HG02981 (cell line): ENCODE measurements around the gene SEC24B.

Experiments used
- ATAC-seq: cut with Tn5 transposase; IDR thresholded peaks from one replicate; pipeline ENCODE4 v1.9.1; 2021; ENCODE audit warnings: mild to moderate bottlenecking, moderate library complexity; ENCODE audit not compliant: unreplicated experiment

SEC24B gene

DNA sequence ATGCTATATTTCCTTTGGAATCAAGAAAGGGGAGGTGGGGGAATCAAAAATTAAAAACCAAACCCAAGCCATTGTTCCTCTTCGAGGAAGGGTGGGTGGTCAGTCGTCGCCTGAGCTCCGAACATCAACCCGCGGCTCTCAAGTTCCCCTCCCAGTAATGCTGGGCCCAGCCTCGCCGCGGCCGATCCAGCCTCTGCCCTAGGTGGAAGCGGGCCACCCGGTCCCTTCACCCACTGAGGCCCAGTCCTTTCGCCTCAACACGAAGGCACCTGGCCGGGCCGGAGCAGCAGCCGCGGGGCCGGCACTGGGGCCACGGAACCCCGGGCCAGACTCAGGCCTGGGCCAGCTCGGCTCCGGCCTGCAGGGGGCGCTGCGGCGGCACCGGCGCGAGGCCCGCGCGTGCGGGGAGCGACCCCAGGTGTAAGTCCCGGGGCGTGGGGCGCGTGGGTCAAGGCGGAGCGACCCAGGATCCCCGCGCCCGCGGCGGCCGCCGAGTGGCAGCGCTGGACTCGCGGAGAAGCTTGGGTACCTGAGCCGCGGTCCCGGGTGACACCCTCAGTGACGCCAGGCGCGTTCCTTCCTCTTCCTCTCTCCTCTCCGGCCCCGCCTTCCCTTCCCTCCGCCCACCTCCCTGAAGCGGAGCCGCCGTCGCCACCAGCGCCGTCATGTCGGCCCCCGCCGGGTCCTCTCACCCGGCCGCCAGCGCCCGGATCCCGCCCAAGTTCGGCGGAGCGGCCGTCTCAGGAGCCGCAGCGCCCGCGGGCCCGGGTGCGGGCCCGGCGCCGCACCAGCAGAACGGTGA is at the start of gene SEC24B:
SEC24B (plus strand) TSS at position 611 of the 802 bp plus-strand sequence; CDS start at position 666, 55 bp downstream.
- ATAC-seq: peak; percentile 89

DNA sequence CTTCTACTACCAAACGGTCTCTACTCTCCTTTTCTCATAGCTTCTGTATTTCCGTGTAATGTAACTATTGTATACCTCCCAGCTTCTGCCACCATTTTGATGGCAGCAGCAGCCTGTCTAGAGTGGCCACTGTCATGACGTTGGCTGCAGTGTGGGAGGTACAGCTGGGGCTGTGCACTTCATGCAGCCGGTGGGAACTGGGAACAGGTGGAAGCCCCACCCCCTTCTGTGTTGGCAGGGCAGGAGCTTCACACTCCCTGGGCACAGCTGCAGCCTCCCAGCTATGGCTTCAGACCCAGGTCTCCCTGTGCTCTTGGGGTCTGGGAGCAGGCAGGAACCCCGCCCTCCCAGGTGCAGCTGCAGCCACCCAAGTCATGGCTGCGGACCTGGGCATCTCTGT is 49.8 kb upstream of the SEC24B start:
- ATAC-seq: no peak

DNA sequence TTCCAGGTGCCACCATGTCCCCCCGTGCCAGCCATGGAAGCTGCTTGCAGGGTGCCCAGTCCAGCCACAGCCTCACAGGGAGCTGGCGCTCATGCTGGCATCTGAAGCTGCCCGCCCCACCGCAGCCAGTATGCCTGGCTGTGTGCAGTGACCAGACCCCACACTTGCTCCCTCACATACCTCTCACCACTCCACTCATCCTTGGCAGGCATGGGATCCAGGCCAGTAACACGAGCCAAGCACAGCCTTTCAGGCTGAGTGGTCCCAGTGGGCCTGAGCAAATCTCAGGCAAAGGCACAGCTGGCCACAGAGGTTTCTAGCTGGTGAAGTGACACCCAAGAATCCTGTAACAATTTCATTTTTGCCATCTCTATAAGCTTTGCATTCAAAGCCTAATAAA is 48.4 kb upstream of the SEC24B start:
- no peak for ATAC-seq

DNA sequence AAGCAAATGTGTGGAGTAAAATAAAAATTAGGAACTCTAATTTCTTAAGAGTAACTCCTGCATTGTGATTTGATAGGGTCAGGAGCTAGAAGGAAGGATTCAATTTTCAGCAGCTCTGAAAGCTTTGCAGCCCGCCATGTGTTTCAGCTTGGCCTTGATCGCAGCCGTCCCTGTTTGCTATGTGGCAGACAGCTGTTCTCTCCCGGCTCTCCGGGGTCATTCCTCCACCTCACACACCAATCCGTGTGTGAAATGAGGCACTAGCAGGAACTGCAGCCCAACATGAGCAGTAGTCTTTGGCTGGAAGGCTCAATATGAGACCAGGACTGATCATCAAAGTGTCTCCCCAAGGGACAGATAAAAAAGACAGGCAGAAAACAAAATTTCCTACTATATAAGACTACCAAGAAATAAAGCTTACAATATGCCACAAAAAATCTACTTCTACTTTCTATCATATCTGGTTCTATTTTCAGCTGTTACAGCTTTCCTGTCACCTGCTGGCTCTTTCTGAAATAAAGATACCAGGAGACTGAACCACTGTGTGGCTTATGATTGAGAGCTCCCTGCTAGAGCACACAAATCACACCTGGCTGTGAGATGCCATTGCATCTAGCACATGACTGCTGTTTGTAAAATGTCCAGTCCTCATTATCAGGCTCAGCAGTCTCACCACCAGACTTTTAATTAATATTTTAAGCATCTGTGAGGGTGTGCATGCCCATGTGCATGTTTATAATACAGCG is 44.1 kb upstream of the SEC24B start:
- ATAC-seq: peak; percentile 56

DNA sequence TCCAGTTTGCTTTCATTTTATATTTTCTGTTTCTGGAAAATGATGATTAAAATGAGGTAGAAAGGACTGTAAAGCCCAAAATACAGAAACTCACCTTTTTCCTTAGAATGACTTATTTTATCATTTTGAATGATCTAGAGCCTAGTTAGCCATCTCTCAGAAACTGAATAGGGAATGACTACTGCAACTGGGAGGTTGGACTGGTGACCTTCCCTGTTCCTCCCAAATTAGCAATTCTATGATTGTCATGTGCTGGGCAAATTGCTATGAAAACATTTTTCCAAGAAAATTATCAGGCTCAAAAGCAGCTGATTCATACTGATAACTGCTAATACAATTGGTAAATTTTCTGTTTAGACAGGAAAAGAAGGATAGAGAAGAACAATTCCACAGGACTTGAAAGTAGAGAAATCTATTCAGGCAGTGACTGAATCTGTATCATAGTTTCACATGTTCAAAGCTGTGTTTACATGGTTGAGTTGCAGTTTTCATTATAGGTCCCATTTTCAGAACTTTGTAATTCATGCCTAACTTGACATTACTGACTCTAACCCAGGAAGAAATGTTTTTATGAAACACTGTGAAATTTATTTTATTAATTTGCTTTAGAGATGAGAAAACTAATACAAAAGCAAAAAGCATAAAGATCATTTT is 43.4 kb upstream of the SEC24B start:
- no peak for ATAC-seq

DNA sequence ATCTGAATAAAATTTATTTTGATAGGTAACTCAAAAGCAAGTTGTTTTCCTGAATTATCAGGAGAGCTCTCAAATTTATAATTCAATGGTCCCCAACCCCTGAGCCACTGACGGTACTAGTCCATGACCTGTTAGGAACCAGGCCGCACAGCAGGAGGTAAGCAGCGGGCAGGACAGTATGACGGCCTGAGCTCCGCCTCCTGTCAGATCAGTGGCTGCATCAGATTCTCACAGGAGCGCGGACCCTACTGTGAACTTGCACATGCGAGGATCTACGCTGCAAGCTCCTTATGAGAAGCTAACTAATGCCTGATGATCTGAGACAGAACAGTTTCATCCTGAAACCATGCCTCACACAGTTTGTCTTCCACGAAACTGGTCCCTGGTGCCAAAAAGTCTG is 37.9 kb upstream of the SEC24B start:
- ATAC-seq: no peak

DNA sequence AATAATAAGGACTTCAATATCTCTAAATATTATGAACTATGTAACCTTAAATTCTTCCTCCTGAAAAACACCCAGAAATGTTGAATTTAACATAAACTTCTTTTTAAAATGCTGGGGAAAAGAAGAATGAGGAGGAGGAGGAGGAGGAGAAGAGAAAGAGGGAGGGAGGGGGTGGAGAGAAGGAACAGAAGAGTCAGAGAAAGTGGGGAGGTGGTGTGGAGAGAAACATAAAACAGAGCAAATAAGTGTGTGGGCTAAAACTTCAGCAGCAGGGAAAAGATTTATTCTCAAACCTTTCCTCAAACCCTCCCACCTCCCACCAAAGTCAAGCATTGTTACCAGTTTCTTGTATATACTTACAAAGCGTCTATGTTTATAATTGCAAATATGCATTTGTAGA is 34.7 kb upstream of the SEC24B start:
- ATAC-seq: no peak

DNA sequence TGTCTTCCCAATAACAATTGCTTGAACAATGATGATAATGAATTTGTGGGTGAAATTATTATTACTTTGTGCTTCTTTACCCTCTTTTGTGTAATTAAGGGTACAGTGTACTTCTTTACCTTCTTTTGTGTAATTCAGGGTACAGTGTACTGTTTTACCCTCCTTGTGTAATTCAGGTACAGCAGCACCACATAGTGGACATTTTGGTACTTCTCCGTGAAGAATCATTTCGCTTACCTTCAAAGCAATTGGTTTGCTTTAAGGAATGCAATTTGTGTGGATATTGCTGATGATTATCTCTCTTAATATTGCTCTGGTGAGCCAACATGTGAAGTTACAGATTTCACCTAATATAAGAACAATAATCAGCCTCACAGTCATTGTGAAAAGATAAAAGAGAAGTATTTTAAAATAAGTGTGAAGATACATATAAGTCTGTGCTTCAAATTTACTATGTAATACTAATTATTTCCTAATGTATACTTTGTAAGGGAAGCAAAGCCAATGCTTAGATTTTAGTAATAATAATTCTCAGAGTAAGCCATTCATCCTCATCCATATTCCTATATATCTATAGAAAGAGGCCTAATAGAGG is 27.2 kb upstream of the SEC24B start:
- peak; percentile 80 for ATAC-seq

DNA sequence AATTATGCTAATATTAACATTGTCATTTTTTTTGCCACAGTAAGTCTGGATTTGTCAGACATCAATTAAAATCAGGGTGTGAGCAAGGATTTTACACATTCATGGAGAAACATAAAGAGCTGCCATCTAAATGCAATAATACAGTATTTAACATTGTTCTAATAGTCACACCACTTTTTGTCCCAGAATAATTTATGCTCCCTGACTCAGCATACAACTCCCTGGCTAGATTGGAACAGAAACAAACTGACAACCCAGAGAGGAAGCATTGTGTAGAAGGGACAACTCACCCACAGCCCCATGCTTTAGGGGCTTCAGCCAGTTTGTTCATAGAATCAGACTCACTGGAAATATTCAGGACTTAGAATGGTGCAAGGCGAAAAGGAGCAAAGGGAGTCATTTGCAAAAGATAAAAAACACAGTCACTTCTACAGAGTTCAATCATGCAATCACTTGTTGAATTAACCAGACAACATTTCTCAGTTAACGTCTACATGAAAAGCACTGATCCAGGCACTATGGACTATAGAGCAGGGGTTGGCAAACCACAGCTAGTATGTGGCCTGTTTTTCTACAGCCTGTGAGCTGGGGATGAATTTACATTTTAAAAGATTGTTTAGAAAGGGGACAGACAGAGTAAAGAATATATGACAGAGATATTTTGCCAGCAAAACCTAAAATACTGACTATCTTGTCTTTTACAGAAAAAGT is 26.4 kb upstream of the SEC24B start:
- ATAC-seq: no peak

DNA sequence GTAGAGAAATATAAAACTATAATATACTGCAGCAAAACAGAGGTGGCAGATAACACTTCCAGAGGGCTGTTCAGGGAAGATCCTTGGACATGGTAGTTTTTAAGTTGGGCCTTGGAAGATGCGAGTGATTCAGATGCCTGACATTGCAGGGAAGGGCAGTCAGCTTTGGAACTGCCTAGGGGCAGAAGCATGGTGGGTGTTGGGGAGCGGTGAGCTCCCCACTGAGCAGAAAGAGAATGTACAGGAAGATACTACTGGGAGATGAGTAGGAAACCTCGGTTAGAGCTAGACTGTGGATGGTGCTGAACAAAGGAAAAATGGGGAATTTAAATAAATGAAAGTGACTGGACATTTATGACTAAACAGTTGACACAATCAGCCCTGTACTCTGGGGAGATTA is 24.9 kb upstream of the SEC24B start:
- ATAC-seq: no peak

DNA sequence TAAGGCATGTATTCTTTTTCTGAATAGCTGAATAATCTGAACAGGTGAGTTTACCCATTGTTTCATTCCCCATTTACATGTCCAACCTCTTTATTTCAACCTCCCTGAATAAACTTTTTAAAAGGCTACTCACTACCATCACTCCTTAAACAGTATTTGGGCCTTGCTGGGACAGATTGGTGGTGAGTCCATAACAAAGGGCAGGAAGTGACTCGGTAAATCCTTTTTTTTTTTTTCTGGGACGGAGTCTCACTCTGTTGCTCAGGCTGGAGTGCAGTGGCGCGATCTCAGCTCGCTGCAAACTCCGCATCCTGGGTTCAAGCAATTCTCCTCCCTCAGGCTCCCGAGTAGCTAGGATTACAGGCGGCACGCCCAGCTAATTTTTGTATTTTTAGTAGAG is 23.4 kb upstream of the SEC24B start:
- no peak for ATAC-seq

DNA sequence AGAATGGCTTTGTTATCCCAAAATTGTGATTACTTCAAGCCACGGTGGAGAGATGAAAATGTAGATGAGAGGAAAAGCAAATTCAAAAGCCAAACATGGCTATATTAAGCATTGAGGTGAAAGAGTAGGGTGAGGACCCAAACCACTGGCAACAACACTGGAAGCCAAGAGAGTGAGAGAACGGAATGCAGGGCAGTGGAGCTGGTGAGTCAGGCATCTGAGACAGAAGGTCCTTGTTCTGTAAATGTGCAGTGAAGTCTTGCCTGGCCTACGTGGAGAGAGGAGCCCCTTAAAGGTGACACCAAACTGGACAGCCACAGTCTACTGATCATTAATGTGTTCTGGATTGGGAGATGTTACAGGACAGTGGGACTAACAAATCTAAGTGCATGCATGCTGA is 22.8 kb upstream of the SEC24B start:
- ATAC-seq: no peak

DNA sequence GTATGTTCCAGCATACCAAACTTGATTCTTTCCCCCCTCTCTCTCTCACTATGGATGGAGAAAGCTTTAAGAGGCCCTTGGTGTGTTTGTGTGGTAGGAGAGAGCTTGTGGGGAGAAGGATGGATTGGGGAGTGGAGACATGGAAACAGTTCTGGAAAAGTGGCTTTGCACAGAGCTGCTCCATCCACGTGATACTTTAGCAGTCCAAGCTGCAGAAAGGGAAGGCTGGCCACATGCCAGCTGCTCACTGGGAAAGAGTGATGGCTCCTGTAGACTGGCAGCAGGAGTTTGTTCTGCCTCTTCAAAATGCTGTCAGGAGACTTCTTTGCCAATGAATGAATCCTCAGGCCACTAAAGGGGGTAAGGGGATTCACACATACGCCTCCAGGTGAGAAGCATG is 21.7 kb upstream of the SEC24B start:
- ATAC-seq: no peak

DNA sequence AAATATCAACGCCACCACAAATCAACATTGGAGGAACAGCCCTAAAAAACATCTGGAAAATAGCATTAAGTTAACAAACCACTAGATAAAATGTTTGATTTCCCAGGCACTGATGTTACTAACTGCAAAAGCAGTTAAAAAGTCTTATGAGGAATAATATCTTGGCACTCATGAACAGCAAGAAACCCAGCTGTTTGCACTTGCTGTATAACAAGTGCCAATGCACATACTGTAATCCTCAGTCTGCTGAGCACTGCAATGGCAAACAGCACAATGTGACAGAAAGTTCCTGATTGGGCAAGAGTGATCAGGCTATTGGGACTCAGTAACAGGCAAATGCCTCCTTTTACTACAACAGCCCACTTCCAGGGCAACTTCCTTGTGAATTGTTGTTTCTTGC is 20.8 kb upstream of the SEC24B start:
- no peak for ATAC-seq

DNA sequence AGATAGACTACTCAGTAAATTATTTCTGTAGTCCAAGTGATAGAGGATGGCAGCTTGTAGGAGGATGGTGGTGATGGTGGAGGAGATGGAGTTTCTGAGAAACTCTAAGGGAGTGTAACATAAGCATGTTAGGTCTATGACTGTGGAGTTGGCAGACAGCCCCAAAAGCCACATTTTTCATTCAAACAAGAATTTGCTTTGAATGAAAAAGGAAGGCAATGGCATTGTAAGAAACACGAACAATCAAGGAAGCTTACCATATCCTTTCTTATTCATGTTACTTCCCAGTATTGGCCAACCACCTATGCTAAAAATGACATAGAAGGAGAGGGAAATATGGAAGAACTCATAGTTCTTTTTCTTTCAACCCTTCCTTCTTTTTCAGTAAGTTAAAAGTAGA is 18.7 kb upstream of the SEC24B start:
- ATAC-seq: no peak

DNA sequence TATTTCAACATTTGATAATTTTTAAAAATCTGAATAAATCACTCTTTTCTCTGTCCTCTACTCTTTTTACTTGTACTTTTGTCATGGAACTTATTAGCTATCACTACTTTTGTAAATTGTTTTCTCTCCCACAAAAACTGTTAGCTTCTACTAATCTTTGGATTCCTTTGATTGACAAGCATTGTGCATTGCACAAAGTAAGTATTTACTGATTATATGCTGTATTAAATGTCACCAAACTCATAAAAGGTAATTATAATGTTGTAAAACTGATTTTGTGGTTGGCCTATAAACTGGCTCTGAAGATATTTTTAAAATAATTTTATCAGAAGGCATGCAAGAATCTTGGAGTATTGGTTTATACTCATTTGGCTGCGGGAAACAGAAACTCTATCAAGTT is 15.0 kb upstream of the SEC24B start:
- ATAC-seq: no peak

DNA sequence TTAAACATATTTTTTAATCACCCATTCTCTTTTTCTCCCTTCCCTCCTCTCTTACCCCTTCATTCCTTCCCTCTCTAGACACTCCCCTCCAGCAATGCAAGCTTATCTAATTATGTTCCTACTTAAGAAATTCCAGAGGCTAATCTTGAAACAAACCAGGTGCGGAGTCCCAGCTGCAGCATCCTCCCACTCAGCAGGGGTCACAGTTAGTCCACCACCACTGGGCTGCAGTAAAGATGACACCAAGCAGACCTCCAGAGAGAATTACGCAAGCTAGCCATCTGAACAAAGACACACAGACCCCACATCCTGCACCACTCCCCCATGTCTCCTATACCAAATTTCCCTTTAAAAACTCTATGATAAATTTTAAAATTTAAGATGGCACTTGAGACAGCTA is 13.9 kb upstream of the SEC24B start:
- no peak for ATAC-seq

DNA sequence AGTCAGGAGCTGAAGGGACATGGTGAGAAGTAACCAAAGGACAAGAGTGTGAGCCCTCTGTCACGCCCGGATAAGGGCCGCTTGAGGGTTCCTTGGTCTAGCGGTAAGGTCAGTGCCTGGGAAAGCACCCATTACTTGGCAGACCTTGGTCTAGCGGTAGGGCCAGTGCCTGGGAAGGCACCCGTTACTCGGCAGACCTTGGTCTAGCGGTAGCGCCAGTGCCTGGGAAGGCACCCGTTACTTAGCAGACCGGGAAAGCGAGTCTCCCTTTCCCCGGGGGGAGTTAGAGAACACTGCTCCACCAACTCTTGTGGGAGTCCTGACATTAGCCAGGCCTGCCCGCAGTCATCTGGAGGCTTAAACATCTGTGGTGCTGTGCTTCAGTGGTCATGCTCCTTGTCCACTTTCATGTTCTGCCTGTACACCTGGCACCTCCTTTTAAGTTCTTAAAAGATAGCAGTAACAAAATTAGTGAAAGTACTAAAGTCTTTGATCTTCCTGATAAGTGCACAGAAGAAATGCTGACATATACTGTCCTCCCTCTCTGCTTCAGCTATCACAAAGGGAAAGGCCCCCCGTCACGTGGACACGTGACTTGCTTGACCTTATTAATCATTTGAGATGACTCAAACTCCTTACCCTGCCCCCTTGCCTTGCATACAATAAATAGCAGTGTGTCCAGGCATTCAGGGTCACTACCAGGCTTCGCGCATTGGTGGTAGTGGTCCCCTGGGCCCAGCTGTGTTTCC is 9.3 kb upstream of the SEC24B start:
- no peak for ATAC-seq

DNA sequence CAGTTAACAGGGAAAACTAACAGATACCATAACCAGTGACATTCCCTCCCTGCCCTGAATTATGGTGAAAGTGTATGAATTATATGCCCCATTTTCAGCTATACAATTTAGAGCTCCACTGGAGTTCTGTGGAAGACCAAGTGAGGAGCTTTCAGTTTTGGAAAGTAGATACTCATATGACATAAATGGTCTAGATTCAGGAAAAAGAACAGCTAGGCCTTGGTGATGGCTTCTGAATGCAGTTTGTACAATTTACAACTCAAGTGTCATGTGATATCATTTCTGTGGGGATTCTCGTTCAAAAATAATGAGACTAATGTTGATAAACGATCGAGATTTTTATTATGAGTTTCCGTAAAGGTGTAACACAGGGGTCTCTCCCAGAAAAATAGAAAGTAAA is 8.2 kb upstream of the SEC24B start:
- ATAC-seq: no peak

DNA sequence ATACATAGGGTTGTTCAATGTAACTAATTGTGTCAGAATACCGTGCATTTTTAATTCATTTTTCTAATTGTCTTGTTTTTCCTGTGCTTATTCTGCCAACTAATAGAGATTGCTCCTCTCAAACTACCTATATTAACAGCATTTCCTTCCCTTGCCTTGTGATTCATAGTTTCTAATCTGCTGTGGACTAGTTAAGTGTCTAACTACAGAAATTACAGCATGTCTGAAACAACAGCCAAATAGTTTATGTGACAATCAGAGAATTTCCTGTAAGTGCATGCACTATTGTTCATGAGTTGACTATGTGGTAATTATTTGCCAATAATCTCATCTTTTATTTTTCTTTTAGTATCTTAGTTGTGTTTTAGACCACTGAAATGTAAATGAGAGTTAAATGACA is 4.1 kb upstream of the SEC24B start:
- no peak for ATAC-seq
